GM21423 (cell line): ENCODE results near the gene ZBTB12.
A peak's percentile ranks its signal among the peaks of the same experiment; 100 is the strongest.
"Not testable (repeated sequence)": the region's sequence is repeated elsewhere in the genome, so short reads cannot be mapped to it uniquely, and the experiment has no call there.

Experiments
- ATAC-seq: cut with Tn5 transposase; IDR thresholded peaks from one replicate; pipeline ENCODE4 v1.9.1; 2021; ENCODE audit warnings: mild to moderate bottlenecking, moderate library complexity; ENCODE audit not compliant: unreplicated experiment

Gene ZBTB12

GRCh38 chr6:31901953-31902643 lies at the start of gene ZBTB12:
ZBTB12 (minus strand) TSS chr6:31902086; CDS start chr6:31901305, 781 bp downstream.
- ATAC-seq = peak; percentile 54

GRCh38 chr6:31949926-31950548 lies 48.2 kb upstream of the ZBTB12 start:
- no peak for ATAC-seq

GRCh38 chr6:31948753-31949413 lies 47.0 kb upstream of the ZBTB12 start:
- ATAC-seq = no peak

- ATAC-seq = no peak
These were observed 46.4 kb upstream of the ZBTB12 start for GRCh38 chr6:31948306-31948705.

- ATAC-seq = no peak
These were observed 46.0 kb upstream of the ZBTB12 start for GRCh38 chr6:31947864-31948263.

- no peak for ATAC-seq
These were observed 45.3 kb upstream of the ZBTB12 start for GRCh38 chr6:31947070-31947675.

GRCh38 chr6:31946370-31946885 lies 44.5 kb upstream of the ZBTB12 start:
- ATAC-seq = no peak

GRCh38 chr6:31945507-31946369 lies 43.9 kb upstream of the ZBTB12 start, which contains the start of gene CFB:
CFB (plus strand) TSS chr6:31946095; CDS start chr6:31946222, 127 bp downstream.
- no peak for ATAC-seq

- no peak for ATAC-seq
These were observed 43.2 kb upstream of the ZBTB12 start for GRCh38 chr6:31945154-31945506.

- ATAC-seq = no peak
These were observed 41.9 kb upstream of the ZBTB12 start for GRCh38 chr6:31943742-31944141.

- no peak for ATAC-seq
These were observed 38.4 kb upstream of the ZBTB12 start for GRCh38 chr6:31940256-31940664.

- ATAC-seq = no peak
These were observed 33.9 kb upstream of the ZBTB12 start for GRCh38 chr6:31935823-31936222.

GRCh38 chr6:31935021-31935420 lies 33.1 kb upstream of the ZBTB12 start:
- no peak for ATAC-seq

- ATAC-seq = no peak
These were observed 31.7 kb upstream of the ZBTB12 start for GRCh38 chr6:31933537-31933936.

GRCh38 chr6:31932137-31932536 lies 30.3 kb upstream of the ZBTB12 start:
- not testable (repeated sequence) for ATAC-seq

GRCh38 chr6:31930962-31931361 lies 29.1 kb upstream of the ZBTB12 start:
- ATAC-seq = no peak

- no peak for ATAC-seq
These were observed 26.7 kb upstream of the ZBTB12 start for GRCh38 chr6:31928672-31928939.

- ATAC-seq = no peak
These were observed 26.2 kb upstream of the ZBTB12 start for GRCh38 chr6:31927863-31928671.

- no peak for ATAC-seq
These were observed 25.5 kb upstream of the ZBTB12 start, which contains the start of gene C2 for GRCh38 chr6:31927242-31927862. C2 (plus strand) TSS chr6:31927717; CDS start chr6:31927753, 36 bp downstream.
